GM18519 (cell line): ENCODE data around the gene MADCAM1.
A peak's percentile ranks its signal among the peaks of the same experiment; 100 is the strongest.

Experiments used
- ATAC-seq: cut with Tn5 transposase; IDR thresholded peaks from one replicate; pipeline ENCODE4 v1.9.1; 2021; ENCODE audit warnings: mild to moderate bottlenecking, moderate library complexity; ENCODE audit not compliant: unreplicated experiment, low FRiP score

The MADCAM1 gene

GRCh38 chr19:507286-508203, 11.3 kb downstream of the MADCAM1 start, which contains the start of gene TPGS1:
TPGS1 (plus strand) TSS chr19:507497; CDS start chr19:507507, 10 bp downstream.
- peak; percentile 33 for ATAC-seq

GRCh38 chr19:508204-509150, 12.2 kb downstream of the MADCAM1 start:
- ATAC-seq: no peak

GRCh38 chr19:510606-511100, 14.4 kb downstream of the MADCAM1 start:
- ATAC-seq: no peak

- ATAC-seq: no peak
These were observed 15.0 kb downstream of the MADCAM1 start for GRCh38 chr19:511101-511851.

- no peak for ATAC-seq
These were observed 16.5 kb downstream of the MADCAM1 start for GRCh38 chr19:512547-513365.

GRCh38 chr19:513368-514165, 17.3 kb downstream of the MADCAM1 start:
- ATAC-seq: no peak

- no peak for ATAC-seq
These were observed 17.9 kb downstream of the MADCAM1 start for GRCh38 chr19:514166-514663.

GRCh38 chr19:517721-518597, 21.7 kb downstream of the MADCAM1 start:
- no peak for ATAC-seq

GRCh38 chr19:518598-519231, 22.4 kb downstream of the MADCAM1 start:
- ATAC-seq: no peak

GRCh38 chr19:519449-519865, 23.2 kb downstream of the MADCAM1 start:
- ATAC-seq: no peak

- no peak for ATAC-seq
These were observed 26.4 kb downstream of the MADCAM1 start for GRCh38 chr19:522726-523125.

- no peak for ATAC-seq
These were observed 27.9 kb downstream of the MADCAM1 start for GRCh38 chr19:524062-524674.

- ATAC-seq: no peak
These were observed 28.7 kb downstream of the MADCAM1 start for GRCh38 chr19:525029-525428.

GRCh38 chr19:525857-526419, 29.7 kb downstream of the MADCAM1 start:
- ATAC-seq: no peak

- ATAC-seq: no peak
These were observed 34.1 kb downstream of the MADCAM1 start for GRCh38 chr19:530134-531008.
